K562 (cell line): ENCODE data around the gene MIB2. TPM values are rescaled to one million over a fixed set of nuclear protein-coding genes. Genes with fewer than 3 reads are reported as not detected.

Experiments
- ATAC-seq: fragments of 200-7000 bp; cut with Tn5 transposase; 3 replicates; pipeline ENCODE4 v1.9.1; 2020; ENCODE audit warnings: moderate library complexity
- BruUV-seq: library from RNA; stranded (reverse); fragments of 400-500 nt; replicated peaks from 2 replicates; lab custom pipeline; 2021; lab: Mats Ljungman, UMichigan
- CTCF ChIA-PET: fragments of 300-600 bp; formaldehyde crosslinking; extraction: SDS; loops from one replicate; lab custom pipeline; 2021; ENCODE audit warnings: low intra/inter-chr PET ratio; lab: Yijun Ruan, JAX
- POLR2A ChIA-PET: fragments of 300-600, 350-650 bp; sonication (Branson Sonifier 250); formaldehyde crosslinking; extraction: SDS; loops from one replicate; lab custom pipeline; 2021; ENCODE audit warnings: antibody characterized with exemption, inconsistent platforms; lab: Yijun Ruan, JAX
- DNase-seq, 4 experiments: peaks; one replicate each; pipeline versions ENCODE4 v3.0.0 to v3.0.0-alpha.2; 2011 to 2018; ENCODE audit warnings: low spot score in 3 of 4, mixed read lengths in 3 of 4; ENCODE audit errors: extremely low read depth in 1 of 4
- FAIRE-seq: peaks from 2 replicates; lab custom pipeline; 2011; peaks lifted over from hg19 to GRCh38; lab: Jason Lieb, UNC
- H2AFZ ChIP-seq: 2 replicates; pipeline ENCODE4 v1.6.0; 2011; ENCODE audit warnings: low read depth, low read length, control low read depth, inconsistent platforms
- H3K27ac ChIP-seq: fragments of 200-600 bp; 3 replicates; pipeline ENCODE4 v1.8.0; 2011; ENCODE audit warnings: low read depth, mild to moderate bottlenecking, control low read depth, inconsistent platforms, low read length, moderate library complexity, mixed read lengths; ENCODE audit errors: extremely low read depth
- H3K27me3 ChIP-seq, 2 experiments: fragments of 300-600 bp in 1 of 2; 2 replicates in 1 of 2; 3 replicates in 1 of 2; pipeline versions ENCODE4 v1.6.0 to v1.8.0; 2011; ENCODE audit warnings: inconsistent platforms in 2 of 2, low read length in 2 of 2, mild to moderate bottlenecking in 1 of 2, mixed read lengths in 1 of 2, moderate library complexity in 1 of 2; ENCODE audit not compliant: control insufficient read depth in 2 of 2, insufficient read depth in 2 of 2
- H3K36me3 ChIP-seq: fragments of 300-600 bp; 3 replicates; pipeline ENCODE4 v1.8.0; 2011; ENCODE audit warnings: mild to moderate bottlenecking, low read length, inconsistent platforms; ENCODE audit not compliant: control insufficient read depth, insufficient read depth
- H3K4me1 ChIP-seq, 2 experiments: fragments of 200-600 bp in 1 of 2; replicated peaks in 1 of 2; 2 replicates in 1 of 2; 3 replicates in 1 of 2; pipeline versions ENCODE4 v1.5.1 to v1.8.0; 2011; ENCODE audit warnings: inconsistent platforms in 2 of 2, low read length in 2 of 2, mild to moderate bottlenecking in 1 of 2, mixed read lengths in 1 of 2, moderate library complexity in 1 of 2; ENCODE audit not compliant: control insufficient read depth in 2 of 2, insufficient read depth in 2 of 2
- H3K4me2 ChIP-seq: 2 replicates; pipeline ENCODE4 v1.6.1; 2011; ENCODE audit warnings: low read length, control low read depth, inconsistent platforms, mixed read lengths; ENCODE audit not compliant: insufficient read depth
- H3K4me3 ChIP-seq: fragments of 200-600 bp; sonication (generic), shearing (Covaris generic); 2 replicates; pipeline ENCODE4 v1.5.1; 2016; ENCODE audit warnings: control low read depth, inconsistent platforms
- H3K79me2 ChIP-seq: fragments of 200-600 bp; 3 replicates; pipeline ENCODE4 v1.8.0; 2011; ENCODE audit warnings: low read length, inconsistent platforms; ENCODE audit not compliant: control insufficient read depth, insufficient read depth
- H3K9ac ChIP-seq, 2 experiments: 2 replicates each; pipeline versions ENCODE4 v1.6.0 to v1.6.1; 2011; ENCODE audit warnings: low read depth in 2 of 2, low read length in 2 of 2, control low read depth in 1 of 2, inconsistent platforms in 1 of 2, mild to moderate bottlenecking in 1 of 2, mixed read lengths in 1 of 2; ENCODE audit not compliant: insufficient read depth in 1 of 2
- H3K9me1 ChIP-seq: one replicate; pipeline ENCODE4 v1.6.0; 2011; ENCODE audit warnings: inconsistent platforms, mild to moderate bottlenecking, low read length, moderate library complexity; ENCODE audit not compliant: control insufficient read depth, insufficient read depth
- H3K9me3 ChIP-seq: replicated peaks from 2 replicates; pipeline ENCODE4 v1.5.1; 2011; ENCODE audit warnings: low read depth, low read length, inconsistent platforms; ENCODE audit not compliant: control insufficient read depth, insufficient read depth
- H4K20me1 ChIP-seq: replicated peaks from 2 replicates; pipeline ENCODE4 v1.6.1; 2011; ENCODE audit warnings: low read length, inconsistent platforms, mixed read lengths; ENCODE audit not compliant: control insufficient read depth, insufficient read depth
- BRD9 ChIP-seq: fragments of 450-650 bp; IDR thresholded peaks from 2 replicates; pipeline ENCODE4 v1.6.1; 2018; ENCODE audit warnings: low read depth; ENCODE audit not compliant: partially characterized antibody
- TEAD4 ChIP-seq, 2 experiments: sonication (generic) in 1 of 2; formaldehyde crosslinking in 1 of 2; IDR thresholded peaks; 2 replicates each; pipeline versions ENCODE4 v1.6.1 to v1.8.0; 2012 to 2022; ENCODE audit warnings: borderline replicate concordance in 1 of 2, inconsistent platforms in 1 of 2, low read length in 1 of 2, mild to moderate bottlenecking in 1 of 2, missing genetic modification reagents in 1 of 2
- ZEB2 ChIP-seq: fragments of 450-650 bp; IDR thresholded peaks from 2 replicates; pipeline ENCODE4 v1.6.1; 2016
- ZNF431 ChIP-seq: sonication (generic); formaldehyde crosslinking; IDR thresholded peaks from 2 replicates; pipeline ENCODE4 v1.8.0; 2022; ENCODE audit warnings: mild to moderate bottlenecking, missing genetic modification reagents
- WGBS: fragments of 100-300 bp; shearing (Covaris generic); methylation state at CpG from one replicate; pipeline ENCODE4 v1.1.6; 2016; ENCODE audit warnings: low coverage, mixed read lengths; ENCODE audit not compliant: insufficient coverage; ENCODE audit errors: missing lambda C conversion rate; 5-methylcytosine and 5-hydroxymethylcytosine counted together
- in situ Hi-C: fragments of 300-500 bp; cut with MboI; formaldehyde crosslinking; loops from 4 replicates; pipeline ENCODE4 v1.15.0; 2018; ENCODE audit warnings: inconsistent platforms, mixed read lengths
- intact Hi-C: fragments of 100-400 bp; cut with micrococcal nuclease; formaldehyde crosslinking; loops from 2 replicates; pipeline ENCODE4 v1.14.2; 2022
- polyA plus RNA-seq, 8 experiments: library from polyadenylated mRNA; depleted of rRNA in 4 of 8; stranded (reverse) in 5 of 8; unstranded in 3 of 8; fragments of >200 nt; fragmentation: Nextera tagmentation in 2 of 8; fragmentation: Illumina TruSeq in 1 of 8; extraction: Ambion mirVana in 2 of 8; extraction: Trizol in 1 of 8; gene quantifications; 2 replicates each; pipeline versions ENCODE4 v1.2.1 to v1.2.3, GENCODE V29; 2011 to 2014; ENCODE audit warnings: inconsistent platforms in 1 of 8, missing spikeins in 1 of 8
- total RNA-seq, 7 experiments: library from RNA; depleted of rRNA in 6 of 7; stranded (reverse); fragments of >200 nt in 6 of 7; fragmentation: Illumina TruSeq in 2 of 7; extraction: Trizol in 2 of 7; gene quantifications; 2 replicates each; pipeline versions ENCODE4 v1.2.1 to v1.2.3, GENCODE V29; 2011 to 2021; ENCODE audit warnings: low replicate concordance in 1 of 7
- TF ChIP-seq, protein P1 (sequence below): sonication (generic); formaldehyde crosslinking; IDR thresholded peaks from 2 replicates; pipeline ENCODE4 v1.9.0; 2022; ENCODE audit warnings: mild to moderate bottlenecking, missing genetic modification reagents
- TF ChIP-seq, protein P2 (sequence below): fragments of 450-650 bp; IDR thresholded peaks from 2 replicates; pipeline ENCODE4 v1.6.1; 2014; ENCODE audit warnings: low read depth, mild to moderate bottlenecking, moderate library complexity, borderline replicate concordance

MIB2 gene
- total and polyA plus RNA-seq, 9 of the 15 experiments (the other 6 are each of a cell fraction or from before 2014, with no cell fraction given): 0.04 to 17.0 (median 4.9) TPM; not detected in 1

DNA sequence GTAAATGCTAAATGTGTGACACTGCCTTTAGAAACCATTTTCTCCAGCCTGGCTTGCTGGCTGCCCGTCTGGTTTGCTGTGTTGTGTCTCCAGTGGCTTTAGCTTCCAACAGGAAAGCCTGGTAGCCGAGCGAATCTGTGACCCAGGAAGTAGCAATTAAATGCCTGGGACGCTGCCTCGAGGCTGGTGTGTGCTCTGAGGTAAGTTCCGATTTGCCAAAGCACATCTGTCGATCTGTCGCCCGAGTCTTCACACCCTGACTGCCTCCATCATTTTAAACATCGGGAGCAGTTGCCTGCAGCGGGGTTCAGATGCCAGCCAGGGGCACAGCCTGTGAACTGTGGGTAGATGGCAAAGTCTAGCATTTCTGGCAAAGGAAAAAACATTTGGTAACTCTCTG lies 2.2 kb downstream of the MIB2 start:
- in situ Hi-C loops (no loop called here), intact Hi-C loops (no loop called here)
- Histone ChIP-seq H3K27ac (no peak overlapping the region), H3K36me3 (peaks cover 9% of the 10 kb centered on the region; the same call in 2 of the 3 replicates), H3K9me1 (no peaks in the 10 kb centered on the region), H3K9me3 (no peaks in the 10 kb centered on the region), H3K4me1 (peaks cover 13 to 85% of the 10 kb centered on the region in 2 experiments; a peak in 4 of 5 replicates), H3K4me3 (no peak overlapping the region), H3K4me2 (no peak overlapping the region), H3K79me2 (peaks cover 31% of the 10 kb centered on the region), H3K27me3 (no peaks in the 10 kb centered on the region), H4K20me1 (peaks cover 24% of the 10 kb centered on the region; the same call in 1 of the 2 replicates), H3K9ac (peak overlapping the region in 1 of 2 experiments; percentile 47; a peak in 1 of 4 replicates), H2AFZ (no peak overlapping the region)
- WGBS: 87% methylated on average over 11 of the region's 11 CpGs
- DNase-seq (no peak), FAIRE-seq (no peak), ATAC-seq (no peak)
- BruUV-seq: TSS peak; percentile 74
- TF ChIP-seq, protein P1, sequence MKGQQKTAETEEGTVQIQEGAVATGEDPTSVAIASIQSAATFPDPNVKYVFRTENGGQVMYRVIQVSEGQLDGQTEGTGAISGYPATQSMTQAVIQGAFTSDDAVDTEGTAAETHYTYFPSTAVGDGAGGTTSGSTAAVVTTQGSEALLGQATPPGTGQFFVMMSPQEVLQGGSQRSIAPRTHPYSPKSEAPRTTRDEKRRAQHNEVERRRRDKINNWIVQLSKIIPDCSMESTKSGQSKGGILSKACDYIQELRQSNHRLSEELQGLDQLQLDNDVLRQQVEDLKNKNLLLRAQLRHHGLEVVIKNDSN: no peak
- TF ChIP-seq, protein P2, sequence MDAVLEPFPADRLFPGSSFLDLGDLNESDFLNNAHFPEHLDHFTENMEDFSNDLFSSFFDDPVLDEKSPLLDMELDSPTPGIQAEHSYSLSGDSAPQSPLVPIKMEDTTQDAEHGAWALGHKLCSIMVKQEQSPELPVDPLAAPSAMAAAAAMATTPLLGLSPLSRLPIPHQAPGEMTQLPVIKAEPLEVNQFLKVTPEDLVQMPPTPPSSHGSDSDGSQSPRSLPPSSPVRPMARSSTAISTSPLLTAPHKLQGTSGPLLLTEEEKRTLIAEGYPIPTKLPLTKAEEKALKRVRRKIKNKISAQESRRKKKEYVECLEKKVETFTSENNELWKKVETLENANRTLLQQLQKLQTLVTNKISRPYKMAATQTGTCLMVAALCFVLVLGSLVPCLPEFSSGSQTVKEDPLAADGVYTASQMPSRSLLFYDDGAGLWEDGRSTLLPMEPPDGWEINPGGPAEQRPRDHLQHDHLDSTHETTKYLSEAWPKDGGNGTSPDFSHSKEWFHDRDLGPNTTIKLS: no peak
- TF ChIP-seq ZNF431 (no peak), TEAD4 (IDR thresholded peaks at IDR 0.05; ENCODE audit: low read length) (no peak), TEAD4 (CRISPR knock-in tag; IDR thresholded peaks at IDR 0.05; ENCODE audit: borderline replicate concordance) (no peak), BRD9 (no peak), ZEB2 (no peak)
- ChIA-PET CTCF (no interaction called here), POLR2A (interaction anchor here (0.6 kb wide), 1 partner anchor 135 kb away, joined by 3 read pairs; no protein-coding TSS in a partner anchor)
